Gastrocnemius medialis (tissue), 4 donors: Measurements from ENCODE around the gene NDRG3. TPM values are rescaled to one million over a fixed set of nuclear protein-coding genes. Genes with fewer than 3 reads are reported as not detected.

Experiments used
- ATAC-seq, 2 donors: fragments of 150-250 bp; one replicate each; pipeline ENCODE4 v1.9.1; 2016
- DNase-seq, 2 donors: peaks; one replicate each; pipeline ENCODE4 v3.0.0-alpha.2; 2019
- H3K27ac ChIP-seq, 4 donors: fragments of 200-600 bp; sonication (generic); 1 replicate in 1 of 4; 2 replicates in 3 of 4; pipeline ENCODE4 v1.5.1; 2016 to 2018; ENCODE audit warnings: mild to moderate bottlenecking in 2 of 4, moderate library complexity in 1 of 4
- H3K27me3 ChIP-seq, 3 donors: fragments of 200-600 bp; sonication (generic) in 2 of 3; 1 replicate in 1 of 3; 2 replicates in 2 of 3; pipeline versions ENCODE4 v1.5.1 to v1.6.0; 2016 to 2019; ENCODE audit warnings: mild to moderate bottlenecking in 1 of 3, moderate library complexity in 1 of 3
- H3K36me3 ChIP-seq, 2 donors: fragments of 200-600 bp; sonication (generic) in 1 of 2; one replicate each; pipeline ENCODE4 v1.5.1; 2017 to 2018
- H3K4me1 ChIP-seq, 2 donors: fragments of 200-600 bp; sonication (generic) in 1 of 2; one replicate each; pipeline ENCODE4 v1.5.1; 2016 to 2017; ENCODE audit warnings: mild to moderate bottlenecking in 2 of 2
- H3K4me3 ChIP-seq, 4 donors: fragments of 200-600 bp; sonication (generic) in 3 of 4; 1 replicate in 1 of 4; 2 replicates in 3 of 4; pipeline ENCODE4 v1.5.1; 2016 to 2019; ENCODE audit warnings: mild to moderate bottlenecking in 2 of 4
- H3K9me3 ChIP-seq, 3 donors: fragments of 200-600 bp; sonication (generic) in 2 of 3; 1 replicate in 1 of 3; 2 replicates in 2 of 3; pipeline ENCODE4 v1.5.1; 2016 to 2019
- POLR2A ChIP-seq, 2 donors: fragments of 450-650 bp; IDR thresholded peaks; one replicate each; pipeline ENCODE4 v1.6.1; 2017; ENCODE audit warnings: antibody characterized with exemption in 2 of 2, mild to moderate bottlenecking in 2 of 2, moderate library complexity in 2 of 2
- in situ Hi-C, 4 donors: fragments of 200-750 bp; cut with MboI; loops; one replicate each; pipeline versions ENCODE4 v1.15.0 to v1.8.0; 2017; ENCODE audit warnings: low sequenced_read_pairs in 4 of 4
- intact Hi-C: fragments of 100-400 bp; cut with DNase I; formaldehyde crosslinking; loops from one replicate; pipeline ENCODE4 v1.15.1; 2023; ENCODE audit warnings: low total_unique reads
- total RNA-seq, 4 donors: library from RNA; depleted of rRNA; stranded (reverse); fragments of >200 nt; gene quantifications; one replicate each; pipeline versions ENCODE4 v1.1.0 to v1.2.3, GENCODE V29; 2016
- TF ChIP-seq, protein P1 (sequence below), 5 experiments: fragments of 450-650 bp in 3 of 5; fragments of 200-600 bp in 2 of 5; sonication (generic) in 2 of 5; IDR thresholded peaks in 4 of 5; conservative IDR thresholded peaks in 1 of 5; 1 replicate in 4 of 5; 2 replicates in 1 of 5; pipeline ENCODE4 v1.5.1; 2016 to 2019; ENCODE audit warnings: antibody characterized with exemption in 5 of 5, mild to moderate bottlenecking in 3 of 5, moderate library complexity in 3 of 5

The NDRG3 gene
- total RNA-seq, 4 donors from 2014 or later, result 6.7 to 24.9 (median 13.2) TPM

- no peaks in the 10 kb centered on the region for H3K4me1 ChIP-seq
- H3K9me3 ChIP-seq, result no peaks in the 10 kb centered on the region
- no peak overlapping the region for H3K27ac ChIP-seq
- intact Hi-C loops, result no loop called here
- no peaks in the 10 kb centered on the region for H3K36me3 ChIP-seq
- H3K27me3 ChIP-seq, result no peaks in the 10 kb centered on the region
- DNase-seq (no peak), ATAC-seq (no peak)
- H3K4me3 ChIP-seq, result no peak overlapping the region
- in situ Hi-C loops, result no loop called here
- TF ChIP-seq POLR2A (IDR thresholded peaks at IDR 0.05), result no peak
- TF ChIP-seq, protein P1, sequence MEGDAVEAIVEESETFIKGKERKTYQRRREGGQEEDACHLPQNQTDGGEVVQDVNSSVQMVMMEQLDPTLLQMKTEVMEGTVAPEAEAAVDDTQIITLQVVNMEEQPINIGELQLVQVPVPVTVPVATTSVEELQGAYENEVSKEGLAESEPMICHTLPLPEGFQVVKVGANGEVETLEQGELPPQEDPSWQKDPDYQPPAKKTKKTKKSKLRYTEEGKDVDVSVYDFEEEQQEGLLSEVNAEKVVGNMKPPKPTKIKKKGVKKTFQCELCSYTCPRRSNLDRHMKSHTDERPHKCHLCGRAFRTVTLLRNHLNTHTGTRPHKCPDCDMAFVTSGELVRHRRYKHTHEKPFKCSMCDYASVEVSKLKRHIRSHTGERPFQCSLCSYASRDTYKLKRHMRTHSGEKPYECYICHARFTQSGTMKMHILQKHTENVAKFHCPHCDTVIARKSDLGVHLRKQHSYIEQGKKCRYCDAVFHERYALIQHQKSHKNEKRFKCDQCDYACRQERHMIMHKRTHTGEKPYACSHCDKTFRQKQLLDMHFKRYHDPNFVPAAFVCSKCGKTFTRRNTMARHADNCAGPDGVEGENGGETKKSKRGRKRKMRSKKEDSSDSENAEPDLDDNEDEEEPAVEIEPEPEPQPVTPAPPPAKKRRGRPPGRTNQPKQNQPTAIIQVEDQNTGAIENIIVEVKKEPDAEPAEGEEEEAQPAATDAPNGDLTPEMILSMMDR (IDR thresholded peaks at IDR 0.05 in 4 of 5, conservative IDR thresholded peaks at IDR 0.05 in 1 of 5), result no peak
Observed at GRCh38 chr20:36632147-36632486, 113.8 kb downstream of the NDRG3 start.

DNA sequence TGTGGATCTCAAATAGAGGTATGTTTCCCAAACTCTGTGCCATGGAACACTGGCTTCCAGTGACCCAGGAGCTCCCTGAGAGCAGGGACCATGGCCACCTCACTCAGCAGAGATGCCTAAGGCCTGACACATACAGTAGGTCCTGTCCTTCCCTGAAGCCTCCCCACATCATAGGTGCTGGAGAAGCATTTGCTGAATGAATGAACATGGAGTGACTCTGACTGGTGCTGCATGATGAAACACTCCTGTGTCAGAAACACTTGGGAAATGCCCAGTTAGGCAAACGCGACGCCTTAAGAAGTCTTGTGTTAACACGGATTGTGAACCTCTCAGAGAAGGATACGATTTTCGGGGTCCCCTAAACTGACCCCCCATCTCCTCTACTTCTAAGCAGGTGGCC is 114.2 kb downstream of the NDRG3 start:
- Histone ChIP-seq H3K27ac (no peak overlapping the region), H3K4me3 (no peak overlapping the region), H3K36me3 (no peaks in the 10 kb centered on the region), H3K4me1 (no peaks in the 10 kb centered on the region), H3K9me3 (no peaks in the 10 kb centered on the region), H3K27me3 (no peaks in the 10 kb centered on the region)
- intact Hi-C loops (no loop called here), in situ Hi-C loops (no loop called here)
- DNase-seq (no peak), ATAC-seq (no peak)
- TF ChIP-seq, protein P1 (IDR thresholded peaks at IDR 0.05 in 4 of 5, conservative IDR thresholded peaks at IDR 0.05 in 1 of 5), result no peak
- TF ChIP-seq POLR2A (IDR thresholded peaks at IDR 0.05), result no peak

DNA sequence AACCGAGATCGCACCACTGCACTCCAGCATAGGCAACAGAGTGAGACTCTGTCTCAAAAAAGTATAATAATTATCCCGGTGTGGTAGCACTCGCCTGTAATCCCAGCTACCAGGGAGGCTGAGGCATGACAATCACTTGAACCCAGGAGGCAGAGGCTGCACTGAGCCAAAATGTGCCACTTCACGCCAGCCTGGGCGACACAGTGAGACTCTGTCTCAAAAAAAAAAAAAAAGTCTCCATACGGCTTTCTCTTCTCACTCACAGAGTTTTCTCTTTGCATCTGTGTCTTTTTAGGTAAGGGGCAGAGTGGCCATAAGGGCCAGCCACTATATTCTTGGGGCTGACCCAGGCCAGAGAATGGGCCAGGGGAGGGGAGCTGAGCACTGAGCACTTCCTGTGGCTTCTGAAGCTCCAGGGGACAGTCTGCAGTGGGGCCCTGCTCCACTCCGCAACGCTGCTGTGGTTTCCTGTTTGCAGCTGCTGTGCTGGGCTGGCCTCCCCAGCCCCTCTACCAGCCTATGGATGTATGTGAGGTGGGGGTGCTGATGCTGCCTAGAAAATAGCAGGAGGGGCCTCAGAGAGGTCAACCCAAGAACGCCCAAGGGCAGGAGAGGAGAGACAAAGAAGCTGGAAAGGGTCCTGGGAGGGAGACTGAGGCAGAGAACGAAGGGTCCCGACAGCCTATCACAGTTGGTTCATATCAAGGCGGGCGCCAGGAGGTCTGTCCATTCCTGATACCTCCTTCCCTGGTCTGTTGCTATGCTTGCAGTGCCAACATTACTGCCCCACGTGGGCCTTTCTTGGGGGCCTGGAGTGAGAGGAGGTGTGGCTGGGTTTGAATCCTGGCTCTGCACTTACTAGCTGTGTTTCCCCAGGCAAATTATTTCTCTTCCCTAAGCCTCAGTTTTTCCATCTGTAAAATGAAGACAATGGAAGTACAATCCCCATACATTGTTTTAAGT is 115.9 kb downstream of the NDRG3 start:
- in situ Hi-C loops (no loop called here), intact Hi-C loops (no loop called here)
- no peak overlapping the region for H3K27ac ChIP-seq
- no peaks in the 10 kb centered on the region for H3K4me1 ChIP-seq
- no peak for ATAC-seq
- DNase-seq, result no peak
- H3K4me3 ChIP-seq, result no peak overlapping the region
- no peaks in the 10 kb centered on the region for H3K27me3 ChIP-seq
- H3K36me3 ChIP-seq, result no peaks in the 10 kb centered on the region
- TF ChIP-seq, protein P1 (IDR thresholded peaks at IDR 0.05 in 4 of 5, conservative IDR thresholded peaks at IDR 0.05 in 1 of 5), result no peak
- TF ChIP-seq POLR2A (IDR thresholded peaks at IDR 0.05), result no peak
- H3K9me3 ChIP-seq, result no peaks in the 10 kb centered on the region

GRCh38 chr20:36628076-36628475 is 117.8 kb downstream of the NDRG3 start:
- intact Hi-C loops (no loop called here), in situ Hi-C loops (no loop called here)
- DNase-seq (no peak), ATAC-seq (no peak)
- no peaks in the 10 kb centered on the region for H3K9me3 ChIP-seq
- H3K4me1 ChIP-seq, result no peaks in the 10 kb centered on the region
- H3K27ac ChIP-seq, result no peak overlapping the region
- H3K36me3 ChIP-seq, result no peaks in the 10 kb centered on the region
- TF ChIP-seq POLR2A (IDR thresholded peaks at IDR 0.05), result no peak
- TF ChIP-seq, protein P1 (IDR thresholded peaks at IDR 0.05 in 4 of 5, conservative IDR thresholded peaks at IDR 0.05 in 1 of 5), result no peak
- no peaks in the 10 kb centered on the region for H3K27me3 ChIP-seq
- H3K4me3 ChIP-seq, result no peak overlapping the region
